A549 (cell line): ENCODE results near the gene B3GALT2.

Experiments used
- CEBPB ChIP-seq, 2 experiments: fragments of >200 bp in 1 of 2; sonication (Bioruptor Twin) in 1 of 2; formaldehyde crosslinking in 1 of 2; IDR thresholded peaks; 2 replicates each; pipeline ENCODE4 v1.6.1; 2012 to 2016
- CTCF ChIP-seq: fragments of >200 bp; sonication (Bioruptor Twin); formaldehyde crosslinking; IDR thresholded peaks from 3 replicates; pipeline ENCODE4 v1.5.1; 2016
- HOXB13 ChIP-seq: fragments of 250-450 bp; sonication (Bioruptor Pico); IDR thresholded peaks from 2 replicates; pipeline ENCODE4 v1.5.0; 2020; ENCODE audit warnings: low read depth, mild to moderate bottlenecking, moderate library complexity
- JUN ChIP-seq, 2 experiments: fragments of >200 bp; sonication (Bioruptor Twin); formaldehyde crosslinking; IDR thresholded peaks; 2 replicates in 1 of 2; 3 replicates in 1 of 2; pipeline ENCODE4 v1.6.1; 2016 to 2017
- JUNB ChIP-seq: fragments of >200 bp; sonication (Bioruptor Twin); formaldehyde crosslinking; IDR thresholded peaks from 2 replicates; pipeline ENCODE4 v1.6.1; 2016
- MAX ChIP-seq: IDR thresholded peaks from 2 replicates; pipeline ENCODE4 v1.6.1; 2012
- POLR2A ChIP-seq: IDR thresholded peaks from 2 replicates; pipeline ENCODE4 v1.6.1; 2012; ENCODE audit warnings: mild to moderate bottlenecking, low read length
- RARB ChIP-seq: fragments of 250-450 bp; sonication (Bioruptor Pico); IDR thresholded peaks from 2 replicates; pipeline ENCODE4 v1.8.0; 2021; ENCODE audit warnings: mild to moderate bottlenecking, moderate library complexity
- RFX5 ChIP-seq: fragments of 450-650 bp; IDR thresholded peaks from 2 replicates; pipeline ENCODE4 v1.7.1; 2014; ENCODE audit warnings: antibody characterized with exemption, mild to moderate bottlenecking, moderate library complexity
- SREBF2 ChIP-seq: fragments of 450-650 bp; IDR thresholded peaks from 2 replicates; pipeline ENCODE4 v1.6.1; 2014; ENCODE audit warnings: mild to moderate bottlenecking, moderate library complexity

GRCh38 chr1:193185901-193186731, at the start of gene B3GALT2:
- TF ChIP-seq SREBF2 (no peak), CTCF (no peak), POLR2A (no peak), CEBPB (IDR thresholded peaks at IDR 0.05) (no peak), HOXB13 (CRISPR knock-in tag) (no peak), JUNB (no peak), RFX5 (no peak), RARB (CRISPR knock-in tag) (no peak), JUN (IDR thresholded peaks at IDR 0.05) (no peak), MAX (no peak)
